HG03060 (cell line): ENCODE data around the gene HNRNPA3.

Experiments used
- ATAC-seq: cut with Tn5 transposase; IDR thresholded peaks from one replicate; pipeline ENCODE4 v1.9.1; 2021; ENCODE audit warnings: low read depth, moderate number of reproducible peaks; ENCODE audit not compliant: unreplicated experiment

The HNRNPA3 gene

DNA sequence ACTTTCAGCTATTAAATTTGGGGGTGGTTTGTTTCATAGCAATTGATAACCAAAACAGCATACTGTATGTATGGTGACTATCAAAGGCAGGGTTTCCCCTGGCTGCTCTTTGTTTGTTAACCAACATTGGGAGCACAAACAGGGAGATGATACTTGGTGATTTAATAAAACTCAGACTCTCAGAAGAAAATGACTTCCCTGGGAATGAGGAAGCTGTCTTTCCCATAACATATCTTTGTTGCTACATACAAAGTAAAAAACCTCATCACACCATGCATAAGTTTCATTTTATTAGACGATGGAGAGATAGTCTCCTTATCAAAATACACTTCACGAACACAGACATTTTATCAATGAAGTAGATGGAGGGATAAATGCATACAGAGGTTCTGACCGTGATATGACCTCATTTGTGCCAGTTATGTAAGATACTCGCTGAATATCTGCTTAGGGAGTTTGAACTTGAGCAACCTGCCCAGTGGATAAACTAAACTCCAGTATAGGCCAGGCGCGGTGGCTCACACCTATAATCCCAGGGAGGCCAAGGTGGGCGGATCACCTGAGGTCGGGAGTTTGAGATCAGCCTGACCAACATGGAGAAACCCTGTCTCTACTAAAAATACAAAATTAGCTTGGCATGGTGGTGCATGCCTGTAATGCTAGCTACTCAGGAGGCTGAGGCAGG, 55.7 kb downstream of the HNRNPA3 start:
- no peak for ATAC-seq

DNA sequence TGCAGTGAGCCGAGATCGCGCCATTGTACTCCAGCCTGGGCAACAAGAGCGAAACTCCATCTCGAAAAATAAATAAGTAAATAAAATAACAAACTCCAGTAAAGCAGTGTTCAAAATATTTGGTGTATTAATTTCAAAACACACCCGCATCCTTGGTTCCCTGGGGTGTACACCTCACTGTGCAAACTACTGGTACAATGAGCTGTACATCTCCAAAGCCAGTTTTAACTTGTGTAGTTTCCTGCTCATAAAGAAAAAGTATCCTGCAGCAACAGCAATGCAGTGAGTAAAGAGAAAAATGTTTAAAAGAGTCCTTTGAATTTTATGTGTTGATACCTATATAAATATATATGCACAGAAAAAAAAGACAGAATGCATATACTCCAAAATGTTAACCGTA, 56.3 kb downstream of the HNRNPA3 start:
- no peak for ATAC-seq

- no peak for ATAC-seq
Measured at GRCh38 chr2:177270531-177270930, 57.9 kb downstream of the HNRNPA3 start.

DNA sequence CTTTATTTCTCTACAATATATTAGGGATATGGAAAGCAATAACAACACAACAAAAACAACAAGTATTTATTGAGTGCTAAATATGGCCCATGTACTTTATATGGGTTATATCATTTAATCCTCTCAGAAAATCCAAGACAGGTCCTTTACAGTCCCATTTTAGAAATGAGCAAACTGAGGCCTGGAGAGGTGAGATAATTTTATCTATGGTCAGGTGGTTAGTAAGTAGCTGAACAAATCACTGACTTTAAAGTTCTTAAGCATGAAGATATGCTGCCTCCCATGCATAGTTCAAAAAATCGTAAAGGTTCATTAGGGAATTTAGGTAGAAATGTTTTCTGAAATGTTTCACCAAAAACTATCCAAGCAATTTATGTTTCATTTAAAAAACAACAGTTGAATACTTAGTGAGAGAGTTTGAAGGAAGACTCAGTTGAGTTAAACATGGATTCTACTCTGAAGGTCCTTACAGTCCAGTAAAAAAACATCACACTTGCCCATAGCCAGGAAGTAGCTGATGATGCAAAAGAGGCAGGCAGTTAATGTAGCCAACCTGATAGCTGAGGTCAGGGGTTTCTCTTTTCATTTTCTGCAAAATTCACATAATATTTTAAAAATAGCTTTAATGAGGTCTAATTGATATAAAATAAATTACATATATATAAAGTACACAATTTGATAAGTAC, 59.5 kb downstream of the HNRNPA3 start:
- ATAC-seq: no peak

DNA sequence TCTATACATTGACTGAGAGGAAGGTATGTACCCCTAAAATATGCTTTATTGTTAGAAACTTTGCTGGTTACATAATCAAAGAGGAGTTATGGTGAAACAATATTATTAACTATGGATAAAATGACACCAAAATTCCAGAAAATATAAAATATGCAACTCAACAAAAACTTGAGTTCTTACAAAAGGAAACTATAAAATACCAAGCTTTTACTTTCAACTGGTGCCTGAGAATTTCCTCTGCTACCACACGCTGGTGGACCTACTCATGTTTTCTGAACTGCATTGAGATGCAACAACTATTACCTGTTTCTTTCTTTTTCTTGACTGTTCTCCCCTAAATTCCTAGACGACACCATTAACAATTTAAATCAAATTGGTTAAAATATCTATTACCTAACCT, 60.2 kb downstream of the HNRNPA3 start:
- no peak for ATAC-seq

DNA sequence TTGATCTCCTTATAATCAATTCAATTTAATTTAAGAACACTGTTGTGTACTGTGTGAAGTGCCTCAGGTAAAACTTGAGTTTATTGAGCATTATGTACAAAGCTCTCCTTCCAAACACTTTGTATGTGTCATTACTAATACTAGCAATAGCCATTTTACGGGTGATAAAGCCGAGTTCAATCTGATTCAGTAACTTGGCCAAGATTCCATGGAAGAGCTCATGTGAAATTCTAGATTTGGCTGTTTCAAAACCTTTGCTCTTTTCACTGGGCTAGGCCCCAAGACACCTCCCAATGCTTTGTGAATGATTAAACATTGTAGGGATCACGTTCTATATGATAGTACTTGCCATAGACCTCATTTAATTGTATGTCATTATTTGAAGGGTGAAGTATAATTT, 60.8 kb downstream of the HNRNPA3 start:
- ATAC-seq: no peak
